DMS114 treated with DMSO at 0.1 percent for 48 hours (cell line): ENCODE measurements around the gene ADGRG2.
A peak's percentile ranks its signal among the peaks of the same experiment; 100 is the strongest.
"Not testable (repeated sequence)": the region's sequence is repeated elsewhere in the genome, so short reads cannot be mapped to it uniquely, and the experiment has no call there.

Experiments
- DNase-seq: peaks from one replicate; lab custom pipeline; 2025; ENCODE audit not compliant: unreplicated experiment; lab: John Stamatoyannopoulos, UW

ADGRG2 gene

DNA sequence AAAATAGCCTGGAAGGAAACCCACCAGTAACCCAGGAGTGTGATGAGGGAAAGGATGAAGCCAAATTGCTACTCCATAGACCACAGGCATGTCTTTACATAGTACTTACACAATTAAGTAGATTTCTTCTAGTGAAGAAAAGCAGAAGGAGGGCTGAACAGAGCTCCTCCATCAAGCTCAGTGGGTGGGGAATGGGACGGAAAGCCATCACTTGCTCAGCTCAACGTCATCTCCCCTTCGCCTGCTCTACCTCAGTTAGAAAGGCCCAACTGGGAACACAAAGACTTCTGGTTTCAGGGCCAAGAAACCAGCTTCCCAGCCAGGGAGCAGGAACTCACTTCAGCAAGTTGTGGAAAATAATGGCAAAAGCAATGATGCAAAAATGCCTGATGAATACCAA, 36.6 kb downstream of the ADGRG2 start:
- no peak for DNase-seq

DNA sequence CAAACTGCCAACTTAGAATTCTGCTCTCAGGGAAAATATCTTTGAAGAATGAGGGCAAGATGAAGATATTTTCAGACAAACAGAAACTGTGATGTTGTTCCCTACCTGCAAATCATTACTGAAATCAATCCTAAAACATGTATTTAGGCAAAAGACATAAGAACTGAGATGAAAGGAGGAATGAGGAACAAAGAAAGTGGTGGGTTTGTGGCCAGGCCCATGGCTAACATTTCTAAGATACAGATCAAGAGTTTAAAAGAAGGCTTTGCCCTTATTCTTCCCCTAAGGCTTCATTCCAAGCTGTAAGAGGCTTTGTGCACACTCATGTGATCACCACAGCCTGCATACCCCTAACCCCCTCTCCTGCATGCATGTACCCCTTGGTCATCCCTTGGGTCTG, 46.5 kb downstream of the ADGRG2 start:
- DNase-seq: no peak

DNA sequence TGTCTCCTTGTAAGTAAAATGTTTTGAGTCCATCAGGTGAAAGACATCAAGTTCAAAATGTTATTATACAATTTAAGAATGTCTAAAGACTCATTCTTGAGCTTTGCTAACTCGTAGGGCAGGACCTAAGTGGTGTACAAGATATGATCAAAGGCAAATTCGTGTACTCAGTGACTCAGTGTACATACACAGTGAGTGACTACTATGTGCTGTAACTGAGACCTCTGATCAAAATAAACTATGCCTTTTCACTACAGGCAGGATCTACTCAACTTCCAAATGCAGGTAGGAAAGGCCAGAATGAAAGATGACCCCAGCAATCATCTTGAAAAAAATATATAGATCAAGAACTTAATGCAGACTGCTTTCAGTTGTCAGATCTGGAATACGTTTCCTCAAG, 49.9 kb downstream of the ADGRG2 start:
- no peak for DNase-seq

DNA sequence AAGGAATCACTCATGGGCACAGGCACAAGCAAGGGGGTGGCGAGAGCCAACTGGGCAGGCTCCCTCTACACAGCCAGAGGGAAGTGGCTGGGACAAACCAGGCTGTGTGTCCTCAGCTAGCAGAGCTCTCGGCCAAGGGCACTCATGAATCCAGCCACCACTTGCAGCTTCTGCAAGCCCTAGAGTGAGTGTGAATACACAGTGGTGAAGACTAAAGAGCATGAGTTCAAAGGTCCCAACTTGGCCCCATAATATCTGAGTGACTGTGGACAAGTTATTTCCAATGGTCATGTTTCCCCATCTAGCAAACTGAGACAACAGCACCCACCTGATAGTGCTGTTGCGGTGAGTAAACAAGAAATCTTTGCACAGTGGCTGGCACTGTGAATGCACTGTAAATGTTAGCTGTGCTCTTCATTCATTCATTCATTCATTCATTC, 51.7 kb downstream of the ADGRG2 start:
- DNase-seq: no peak

DNA sequence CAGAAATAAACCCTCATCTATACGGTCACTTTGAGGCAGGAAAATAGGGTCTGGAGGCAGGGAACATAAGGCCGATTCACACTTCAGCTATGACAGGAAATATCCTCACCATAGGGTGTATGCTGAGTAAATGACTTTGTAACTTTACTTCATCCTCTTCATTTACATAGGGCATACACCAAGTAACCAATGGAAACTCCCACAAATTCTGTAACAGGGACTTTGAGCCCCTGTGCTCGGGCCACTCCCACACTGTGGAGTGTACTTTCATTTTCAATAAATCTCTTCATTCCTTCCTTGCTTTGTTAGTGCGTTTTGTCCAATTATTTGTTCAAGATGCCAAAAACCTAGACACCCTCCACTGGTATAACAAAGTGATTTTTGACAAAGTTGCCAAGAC, 55.3 kb downstream of the ADGRG2 start:
- not testable (repeated sequence) for DNase-seq

DNA sequence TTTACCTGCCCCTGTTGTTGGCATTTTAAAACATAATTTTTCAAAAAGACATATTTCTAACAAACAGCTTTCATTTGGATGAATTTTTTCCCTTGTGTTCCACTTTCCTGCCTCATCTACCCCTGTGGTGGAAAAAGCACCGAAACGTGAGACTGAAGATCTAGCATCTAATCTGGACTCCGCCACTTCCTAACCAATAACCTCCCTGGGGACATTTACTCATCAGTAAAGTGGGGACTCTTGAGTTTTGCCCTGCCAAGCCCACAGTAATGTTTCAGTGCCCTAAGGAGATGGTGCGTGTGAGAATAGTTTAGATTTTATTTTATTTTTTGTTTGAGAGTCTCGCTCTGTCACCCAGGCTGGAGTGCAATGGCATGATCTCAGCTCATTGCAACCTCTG, 56.7 kb downstream of the ADGRG2 start:
- DNase-seq: no peak

DNA sequence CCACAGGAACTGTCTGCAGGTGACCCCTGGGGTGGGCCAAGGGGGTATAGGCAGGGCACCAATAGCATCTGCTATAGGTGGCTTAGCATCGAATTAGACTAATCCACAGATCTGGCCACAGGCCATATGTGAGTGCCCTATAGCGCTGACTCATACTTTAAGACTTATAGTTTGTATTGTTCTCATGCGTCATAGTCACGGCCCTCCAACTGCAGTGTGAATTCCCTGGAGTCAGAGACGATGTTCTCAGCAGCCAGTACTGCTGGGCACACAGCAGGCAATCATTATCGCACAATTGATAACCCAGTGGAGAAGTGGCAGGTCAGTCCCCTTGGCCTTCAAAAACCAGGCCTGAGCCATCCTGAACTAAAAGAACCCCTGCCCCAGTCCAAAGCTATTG, 58.1 kb downstream of the ADGRG2 start:
- DNase-seq: no peak

DNA sequence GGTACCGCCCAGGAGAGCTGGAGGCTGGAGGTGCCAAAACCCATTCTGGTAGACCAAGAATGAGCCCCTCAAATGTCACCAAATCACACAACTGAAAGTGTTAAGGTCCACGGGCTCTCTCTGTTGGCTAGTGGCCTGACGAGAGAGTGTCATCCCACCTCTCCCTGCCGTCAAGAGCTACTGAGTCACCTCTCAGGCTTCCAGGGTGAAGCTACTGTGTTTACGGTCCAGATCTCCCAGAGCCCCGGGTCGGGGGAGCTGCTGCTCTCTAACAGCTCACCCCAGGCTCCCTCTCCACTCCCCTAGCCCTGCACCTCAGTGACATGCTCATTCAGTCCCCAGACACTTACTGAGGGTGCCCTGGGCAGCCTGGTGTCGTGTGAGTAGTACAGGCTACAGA, 59.2 kb downstream of the ADGRG2 start:
- DNase-seq: no peak

DNA sequence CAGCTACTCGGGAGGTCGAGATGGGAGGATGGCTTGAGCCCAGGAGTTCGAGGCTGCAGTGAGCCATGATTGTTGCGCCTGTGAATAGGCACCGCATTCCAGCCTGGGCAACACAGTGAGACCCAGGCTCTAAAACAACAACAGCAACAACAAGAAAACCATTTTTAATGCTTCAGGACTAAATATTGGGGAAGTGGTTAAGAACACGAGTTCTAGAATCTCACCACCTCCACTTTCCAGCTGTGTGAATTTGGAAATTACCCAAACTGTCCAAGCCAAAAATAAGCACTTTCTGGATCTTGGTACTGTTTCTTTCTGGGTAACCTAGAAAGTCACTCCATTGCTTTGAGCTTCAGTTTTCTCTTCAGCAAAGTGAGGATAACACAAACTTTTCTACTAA, 63.2 kb downstream of the ADGRG2 start:
- DNase-seq: no peak

DNA sequence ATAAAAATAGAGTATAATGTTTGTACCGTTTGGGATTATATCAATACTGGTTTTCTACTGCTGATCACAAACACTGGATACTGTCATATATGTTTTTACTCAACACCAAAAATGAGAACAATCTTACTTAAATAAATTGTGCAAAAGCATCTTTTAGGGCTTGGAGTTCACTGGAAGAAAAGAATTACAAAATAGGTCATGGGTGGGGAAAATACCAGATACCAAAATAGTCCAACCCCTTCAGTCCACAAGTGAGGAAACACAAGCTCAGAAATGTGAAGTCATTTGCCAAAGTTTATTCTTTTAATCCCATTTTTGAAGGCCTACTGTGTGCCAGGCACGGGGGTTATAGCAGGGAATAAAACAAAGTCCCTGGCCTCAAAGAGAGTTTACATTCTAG, 64.4 kb downstream of the ADGRG2 start:
- no peak for DNase-seq

DNA sequence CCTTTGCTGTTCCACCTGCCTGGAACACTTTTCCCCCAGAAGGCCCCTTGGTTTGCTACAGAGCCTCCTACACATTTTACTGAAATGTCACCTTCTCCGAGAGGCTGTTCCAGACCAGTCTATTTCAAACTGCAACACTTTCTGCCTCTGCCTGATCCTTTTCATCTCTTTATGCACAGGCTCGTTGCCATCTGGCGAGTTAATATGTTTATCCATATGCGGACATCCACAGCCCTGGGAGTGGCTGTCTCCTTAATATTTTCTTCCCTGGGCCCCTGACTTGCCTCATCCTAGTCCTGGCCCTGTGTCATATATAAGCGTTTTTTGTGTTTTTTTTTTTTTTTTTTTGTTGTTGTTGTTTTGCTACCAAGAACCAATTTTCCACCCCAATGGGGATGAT, 73.2 kb downstream of the ADGRG2 start:
- no peak for DNase-seq

DNA sequence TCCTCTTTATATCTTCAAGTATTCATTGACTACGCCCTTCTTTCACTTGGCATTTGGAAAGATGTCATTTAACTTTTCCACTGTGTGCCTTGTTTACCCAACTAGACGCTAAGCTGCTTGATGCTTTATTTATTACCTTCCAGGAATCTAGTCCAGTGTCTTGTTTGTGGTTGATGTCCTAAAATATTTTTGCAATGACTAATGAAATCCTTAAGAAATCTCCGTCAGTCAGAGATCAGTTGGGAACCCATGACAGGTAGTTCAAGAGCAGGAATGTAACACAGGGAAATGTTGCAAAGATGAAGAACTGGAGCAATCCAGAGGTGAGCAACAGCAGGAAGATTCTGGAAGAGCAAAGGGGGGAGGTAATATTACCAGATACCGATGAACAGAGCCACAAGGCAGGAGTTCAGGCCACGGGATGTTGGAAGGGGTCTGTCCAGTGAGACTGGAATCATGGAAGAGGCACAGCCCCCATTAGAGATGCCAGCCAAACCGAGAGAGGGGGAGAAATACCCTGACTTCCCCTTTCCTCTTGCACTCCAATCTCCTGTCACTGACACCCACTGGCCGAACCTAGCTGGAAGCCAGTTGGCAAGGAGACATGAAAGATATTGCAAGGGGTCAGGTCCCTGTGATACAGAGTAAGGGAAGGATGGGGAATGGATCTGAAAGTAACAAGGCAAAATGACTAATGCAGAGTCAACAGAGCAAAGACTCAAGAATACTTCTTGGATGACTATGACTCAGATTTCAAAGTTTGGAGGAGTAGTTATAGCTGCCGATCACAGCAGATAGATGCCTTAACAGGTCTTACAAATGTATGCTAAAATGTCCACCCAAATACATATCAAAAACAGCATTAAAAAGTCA, 75.7 kb downstream of the ADGRG2 start:
- no peak for DNase-seq

DNA sequence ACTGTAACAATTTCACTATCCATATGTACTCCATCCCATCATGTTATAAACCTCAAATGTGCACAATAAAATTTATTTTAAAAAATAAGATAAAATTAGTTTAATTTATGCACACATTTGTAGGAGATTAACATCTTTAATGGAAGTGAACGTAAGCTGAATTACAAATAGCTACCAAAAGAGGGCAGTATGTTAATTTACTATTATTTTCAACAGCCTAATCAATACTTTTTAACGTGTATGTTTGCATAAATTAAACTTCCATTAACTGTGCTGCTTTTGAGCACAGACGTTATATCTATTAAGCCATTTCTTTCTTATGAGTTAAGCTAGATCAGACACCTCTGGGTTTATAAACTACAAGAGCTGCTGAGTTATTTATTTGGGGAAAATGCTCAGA, 81.9 kb downstream of the ADGRG2 start:
- no peak for DNase-seq

DNA sequence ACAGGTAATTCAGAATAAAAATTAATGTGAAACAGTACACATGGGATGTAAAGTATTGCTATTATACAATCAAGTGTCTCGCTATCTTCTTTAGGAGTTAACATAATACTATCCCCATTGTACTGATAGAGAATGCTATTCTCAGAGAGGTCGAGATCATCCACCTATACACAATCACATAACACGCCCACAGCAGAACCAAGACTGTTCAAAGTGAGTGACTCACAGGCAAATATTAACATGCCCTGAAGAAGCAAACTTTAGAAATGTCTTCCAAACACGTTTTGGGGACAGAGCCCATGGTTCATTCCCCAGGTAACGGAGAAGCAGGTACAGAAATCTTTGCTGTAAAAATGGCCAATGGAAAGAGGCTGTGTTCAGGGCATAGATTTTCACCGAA, 88.2 kb downstream of the ADGRG2 start:
- no peak for DNase-seq

DNA sequence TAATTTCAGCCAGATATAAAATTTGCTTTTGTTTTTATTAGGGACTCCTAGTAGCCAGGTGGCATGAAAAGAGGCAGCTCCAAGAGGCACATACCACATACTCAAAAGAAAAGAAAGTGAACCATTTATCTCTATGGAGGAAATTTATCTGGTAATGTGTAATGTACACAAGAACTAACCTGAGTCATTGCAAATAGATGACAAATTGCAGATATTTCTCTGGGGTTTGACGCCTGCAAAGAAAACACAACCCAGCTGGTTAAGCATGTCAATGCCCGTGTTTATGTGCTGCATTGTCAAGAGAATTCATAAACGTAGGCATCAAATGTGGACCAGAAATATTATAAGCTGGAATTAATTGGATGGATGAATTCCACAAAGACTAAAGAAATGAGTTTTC, 91.5 kb downstream of the ADGRG2 start:
- no peak for DNase-seq

DNA sequence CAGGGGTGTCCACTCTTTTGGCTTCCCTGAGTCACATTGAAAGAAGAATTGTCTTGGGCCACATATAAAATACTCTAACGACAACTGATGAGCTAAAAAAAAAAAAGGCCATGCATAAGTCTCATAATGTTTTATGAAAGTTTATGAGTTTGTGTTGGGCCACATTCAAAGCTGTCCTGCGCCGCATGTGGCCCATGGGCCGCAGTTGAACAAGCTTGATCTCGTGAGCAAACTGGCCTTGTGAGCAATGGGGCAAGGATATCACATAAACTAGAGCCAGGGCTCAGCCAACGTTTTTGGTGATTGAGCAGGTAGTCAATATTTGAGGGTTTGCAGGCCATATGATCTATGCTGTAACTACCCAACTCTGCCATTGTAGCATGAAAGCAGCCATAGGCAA, 93.7 kb downstream of the ADGRG2 start:
- DNase-seq: no peak

DNA sequence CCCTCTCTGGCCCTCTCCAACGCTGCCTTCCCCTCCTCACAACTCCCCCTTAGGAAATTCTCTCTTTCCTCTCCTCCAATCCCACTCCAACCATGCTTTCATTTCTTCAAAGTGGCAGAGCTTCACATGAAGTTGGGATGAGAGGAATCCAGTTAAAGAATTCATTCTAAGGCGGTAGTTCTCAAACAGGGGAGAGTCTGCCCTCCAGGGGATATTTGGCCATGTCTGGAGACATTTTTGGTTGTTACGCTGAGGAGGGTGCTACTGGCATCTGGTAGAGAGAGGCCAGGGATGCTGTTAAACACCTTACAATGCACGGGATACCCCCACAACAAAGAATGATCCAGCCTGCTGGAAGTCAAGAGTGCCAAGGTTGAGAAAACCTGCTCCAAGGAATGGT, 97.9 kb downstream of the ADGRG2 start:
- no peak for DNase-seq

DNA sequence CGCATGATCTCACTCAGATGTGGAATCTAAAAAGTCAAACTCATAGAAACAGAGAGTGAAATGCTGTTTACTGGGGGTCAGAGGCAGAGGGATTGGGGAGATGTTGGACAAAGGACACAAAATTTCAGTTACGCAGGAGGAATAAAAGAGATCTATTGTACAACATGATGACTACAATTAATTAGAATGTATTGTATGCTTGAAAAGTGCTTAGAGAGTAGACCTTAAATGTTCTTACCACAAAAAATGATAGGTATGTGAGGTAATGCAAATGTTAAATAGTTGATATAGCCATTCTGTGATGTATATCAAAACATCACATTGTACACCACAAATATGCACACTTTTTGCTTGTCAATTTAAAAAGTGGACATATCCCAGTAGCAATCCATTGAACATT, 102.3 kb downstream of the ADGRG2 start:
- no peak for DNase-seq

DNA sequence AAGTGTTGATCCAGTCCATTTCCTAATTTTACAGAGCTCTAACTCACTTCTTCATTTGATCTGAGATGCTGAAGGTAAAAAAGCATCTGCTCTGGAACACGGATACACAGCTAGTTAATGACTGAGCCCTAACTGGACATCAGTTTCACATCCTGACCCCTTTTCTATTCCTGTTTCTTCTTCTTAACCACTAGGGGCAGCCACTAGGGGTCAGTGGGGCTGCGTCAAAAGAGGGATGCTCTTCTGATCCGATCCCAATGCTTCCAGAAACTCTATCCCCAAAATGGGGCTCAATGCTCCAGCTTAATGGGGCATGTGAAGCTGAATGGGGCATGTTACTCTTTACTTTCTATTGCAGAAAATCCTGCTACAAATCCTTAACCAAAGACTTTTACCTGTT, 105.0 kb downstream of the ADGRG2 start:
- peak; percentile 27 for DNase-seq

DNA sequence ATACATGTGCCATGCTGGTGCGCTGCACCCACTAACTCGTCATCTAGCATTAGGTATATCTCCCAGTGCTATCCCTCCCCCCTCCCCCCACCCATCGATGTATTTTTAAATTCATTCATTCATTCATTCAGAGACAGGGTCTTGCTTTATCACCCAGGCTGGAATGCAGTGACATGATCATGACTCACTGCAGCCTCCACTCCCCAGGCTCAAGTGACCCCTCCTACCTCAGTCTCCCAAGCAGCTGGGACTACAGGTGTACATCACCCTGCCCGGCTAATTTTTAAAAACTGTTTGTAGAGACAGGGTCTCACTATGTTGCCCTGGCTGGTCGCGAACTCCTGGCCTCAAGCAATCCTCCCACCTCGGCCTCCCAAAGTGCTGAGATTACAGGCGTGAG, 105.7 kb downstream of the ADGRG2 start:
- not testable (repeated sequence) for DNase-seq

DNA sequence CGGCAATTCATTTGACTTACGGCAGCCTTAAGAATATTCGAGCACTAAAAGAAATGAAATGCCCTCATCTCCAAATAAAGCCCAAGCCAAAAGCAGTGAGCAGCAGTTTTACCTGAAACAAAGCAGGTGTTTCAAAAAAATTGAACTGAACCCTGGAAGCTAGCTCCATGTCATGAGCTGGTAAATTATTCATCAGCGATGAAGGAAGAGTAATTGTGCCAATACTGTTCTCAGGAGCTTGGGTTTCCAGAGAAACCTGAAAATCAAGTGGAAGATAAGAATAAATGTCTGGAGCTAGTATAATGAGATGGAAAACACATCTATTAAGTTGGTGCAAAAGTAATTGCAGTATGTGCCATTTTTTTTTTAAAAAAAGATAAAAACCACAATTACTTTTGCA, 114.4 kb downstream of the ADGRG2 start:
- DNase-seq: no peak

DNA sequence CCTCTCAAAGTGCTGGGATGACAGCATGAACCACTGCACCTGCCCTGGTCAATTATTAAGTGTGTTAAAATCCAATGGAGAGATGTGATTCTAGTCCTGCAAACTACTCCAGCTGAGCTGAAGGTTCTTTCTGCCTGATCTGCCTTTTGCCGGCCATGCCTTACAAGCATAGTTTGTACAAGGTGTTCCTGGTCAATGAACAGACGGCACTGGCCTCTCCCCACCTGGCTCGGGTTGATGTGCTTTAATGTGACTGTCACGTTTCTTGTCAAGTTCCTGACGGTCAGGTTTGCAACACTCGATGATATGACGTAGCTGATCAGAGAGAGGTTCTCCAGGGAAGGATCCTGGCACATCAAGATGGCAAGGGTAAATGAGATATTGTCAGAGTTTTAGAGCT, 115.3 kb downstream of the ADGRG2 start:
- DNase-seq: no peak

DNA sequence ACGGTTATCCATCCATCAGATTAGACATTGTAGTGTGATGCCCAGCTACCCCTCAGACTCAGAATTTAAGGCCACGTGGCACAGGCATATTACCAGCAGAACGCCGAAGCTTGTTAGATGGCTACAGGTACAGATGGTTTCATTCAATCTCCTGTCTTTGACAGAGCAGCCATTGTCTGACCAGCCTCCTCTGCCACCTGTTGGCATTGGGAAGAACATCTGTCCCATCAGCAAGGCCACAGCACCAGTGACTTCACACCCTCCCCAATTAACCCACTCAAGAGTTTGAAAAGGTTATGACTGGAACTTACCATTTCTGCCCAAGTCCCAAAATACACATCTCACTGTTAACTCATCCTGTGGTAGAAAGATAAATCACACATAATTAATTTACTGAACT, 116.4 kb downstream of the ADGRG2 start:
- DNase-seq: no peak
